Measurements from ENCODE around the gene CDK10.

- TF ChIP-seq POLR2A (IDR thresholded peaks at IDR 0.05) (no peak), CTCF (IDR thresholded peaks at IDR 0.05) (no peak), EP300 (IDR thresholded peaks at IDR 0.05) (no peak)
These were observed 5.6 kb downstream of the CDK10 start for GRCh38 chr16:89691986-89692569.
